Measurements from ENCODE around the gene RAMP2.

RAMP2 gene

DNA sequence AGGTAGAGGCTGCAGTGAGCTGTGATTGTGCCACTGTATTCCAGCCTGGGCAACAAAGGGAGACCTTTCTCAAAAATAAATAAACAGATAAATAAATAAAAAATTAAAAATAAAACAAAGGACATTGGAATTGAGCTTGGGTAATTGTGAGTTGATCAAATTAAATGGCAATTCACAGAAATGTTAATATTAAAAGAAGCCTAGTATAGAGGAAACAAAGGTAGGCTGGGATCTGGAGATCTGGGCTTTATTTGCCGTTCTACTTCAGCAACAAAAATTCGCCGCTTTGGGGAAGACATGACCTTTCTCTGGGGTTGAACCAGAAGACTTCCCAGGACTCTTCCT is 11.9 kb downstream of the RAMP2 start:
- DNase-seq, result no peak

DNA sequence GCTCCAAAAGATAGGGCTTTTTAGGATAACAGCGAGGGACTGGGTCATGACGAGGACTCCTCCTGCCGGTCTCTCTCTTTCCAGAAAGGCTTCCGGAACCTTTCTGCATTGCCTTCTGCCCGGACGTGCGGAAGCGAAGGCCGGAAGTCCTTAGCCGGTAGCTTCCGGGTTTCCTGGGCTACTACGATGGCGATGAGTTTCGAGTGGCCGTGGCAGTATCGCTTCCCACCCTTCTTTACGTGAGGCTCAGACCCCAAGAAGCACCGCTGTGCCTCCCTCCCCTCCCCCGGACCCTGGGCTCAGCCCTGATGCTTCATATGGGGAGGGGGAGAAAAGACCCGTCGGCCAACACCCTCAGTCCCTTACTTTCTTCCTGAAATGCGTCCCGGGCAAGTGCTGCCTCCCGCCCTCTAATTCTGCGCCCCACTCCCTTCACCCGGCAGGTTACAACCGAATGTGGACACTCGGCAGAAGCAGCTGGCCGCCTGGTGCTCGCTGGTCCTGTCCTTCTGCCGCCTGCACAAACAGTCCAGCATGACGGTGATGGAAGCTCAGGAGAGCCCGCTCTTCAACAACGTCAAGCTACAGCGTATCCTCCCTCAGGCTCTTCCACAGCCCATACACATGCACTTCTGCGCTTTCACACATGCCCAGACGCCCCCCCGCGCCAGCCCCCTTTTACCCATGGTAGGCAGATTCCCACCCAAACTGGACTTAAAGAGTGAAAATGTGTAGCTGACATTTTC is 12.4 kb downstream of the RAMP2 start, which contains the start of gene VPS25:
VPS25 (plus strand) TSS at position 160 of the 746 bp plus-strand sequence; CDS start at position 187, 27 bp downstream.
- DNase-seq, result peak; percentile 72

DNA sequence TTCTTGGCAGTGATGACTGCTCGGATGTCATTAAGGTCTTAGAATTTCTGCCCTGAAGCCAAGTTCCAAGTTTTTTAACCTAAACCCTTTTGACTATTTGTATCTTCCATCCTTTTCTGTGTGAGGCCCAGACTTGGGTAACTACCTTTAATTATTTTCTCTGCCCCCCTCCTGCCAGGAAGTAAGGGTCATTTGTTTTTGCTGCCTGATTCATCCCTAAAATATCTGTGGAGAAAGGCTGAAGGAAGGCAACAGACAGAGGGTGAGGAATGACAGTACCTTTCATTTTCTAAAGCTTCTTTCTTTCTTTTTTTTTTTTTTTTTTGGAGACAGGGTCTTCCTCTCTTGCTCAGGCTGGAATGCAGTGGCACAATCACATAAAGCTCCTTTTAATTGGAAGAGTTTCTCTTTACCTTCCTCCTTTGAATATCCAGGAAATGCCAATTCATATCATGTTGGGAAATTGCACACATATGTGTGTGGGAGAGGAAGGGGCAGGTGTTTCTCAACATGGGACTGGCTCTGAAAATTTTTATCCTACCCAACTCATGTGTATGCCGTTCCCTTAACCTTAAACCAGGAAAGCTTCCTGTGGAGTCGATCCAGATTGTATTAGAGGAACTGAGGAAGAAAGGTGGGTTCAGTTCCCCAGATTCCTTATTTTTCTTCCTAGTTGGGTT is 13.2 kb downstream of the RAMP2 start:
- no peak for DNase-seq

DNA sequence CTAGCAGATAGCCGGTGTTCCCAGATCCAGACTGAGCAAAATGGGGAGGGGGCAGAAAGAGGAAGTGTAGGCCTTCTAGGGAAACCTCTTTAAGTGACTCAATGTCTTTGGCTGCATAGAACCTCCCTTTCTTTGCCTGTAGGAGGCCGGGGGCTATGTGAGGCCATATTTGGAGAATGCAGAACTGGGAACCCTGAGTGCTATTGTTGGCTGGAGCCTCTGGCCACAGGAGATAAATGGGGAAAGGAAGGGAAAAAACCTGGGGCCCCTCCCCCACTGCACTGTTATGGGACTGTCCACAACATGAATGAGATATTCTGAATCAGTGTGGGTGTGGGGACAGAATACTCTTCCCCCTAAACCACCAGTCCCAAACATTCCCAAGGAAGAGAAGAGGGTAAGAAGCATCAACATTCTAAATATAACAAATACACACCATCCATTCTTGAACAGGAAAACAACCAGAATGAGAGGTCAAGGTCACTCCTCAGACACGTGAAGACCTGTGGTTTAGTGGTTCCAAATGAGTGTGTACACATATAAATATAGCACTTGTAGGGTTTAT is 14.6 kb downstream of the RAMP2 start:
- DNase-seq, result no peak

DNA sequence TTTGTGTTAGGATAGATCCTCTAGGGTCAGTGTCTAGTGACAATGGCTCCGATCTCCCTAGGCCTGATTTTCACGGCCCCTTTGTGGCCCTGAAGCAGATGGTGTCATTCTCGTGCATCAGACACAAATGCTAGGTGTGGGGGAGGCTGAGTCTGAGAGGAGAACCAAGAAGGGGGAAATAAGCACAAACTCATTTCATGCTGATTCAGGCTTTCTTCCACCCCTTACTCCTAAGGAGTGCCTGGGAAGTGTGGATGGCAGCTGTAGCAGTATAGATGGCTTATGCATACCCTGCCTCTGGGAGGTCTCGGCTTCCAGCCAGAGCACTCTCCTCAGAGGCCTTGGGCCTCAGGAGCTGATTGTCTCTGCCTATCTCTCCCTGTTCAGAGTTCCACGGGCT is 17.5 kb downstream of the RAMP2 start:
- DNase-seq, result no peak

DNA sequence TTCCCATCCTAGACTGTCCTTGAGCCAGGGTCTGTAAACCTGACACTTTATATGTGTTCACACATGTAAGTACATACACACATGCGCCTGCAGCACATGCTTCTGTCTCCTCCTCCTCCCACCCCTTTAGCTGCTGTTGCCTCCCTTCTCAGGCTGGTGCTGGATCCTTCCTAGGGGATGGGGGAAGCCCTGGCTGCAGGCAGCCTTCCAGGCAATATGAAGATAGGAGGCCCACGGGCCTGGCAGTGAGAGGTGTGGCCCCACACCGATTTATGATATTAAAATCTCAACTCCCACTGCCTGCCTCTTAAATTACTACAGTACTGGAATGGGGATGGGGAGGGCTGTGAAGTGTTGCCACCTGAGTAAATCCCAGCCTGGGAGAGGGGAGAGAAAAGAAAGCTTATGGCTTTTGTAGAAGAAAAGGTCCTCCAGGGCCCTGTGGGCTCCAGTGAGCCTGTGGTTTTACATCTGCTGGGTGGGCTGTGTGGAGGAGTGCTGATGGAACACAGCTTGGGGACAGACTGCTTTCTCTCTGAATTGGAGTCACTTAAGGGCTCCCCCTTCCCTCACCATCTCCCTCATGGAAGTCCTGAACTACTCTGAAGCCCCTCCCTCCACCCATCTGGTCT is 18.4 kb downstream of the RAMP2 start:
- no peak for DNase-seq

DNA sequence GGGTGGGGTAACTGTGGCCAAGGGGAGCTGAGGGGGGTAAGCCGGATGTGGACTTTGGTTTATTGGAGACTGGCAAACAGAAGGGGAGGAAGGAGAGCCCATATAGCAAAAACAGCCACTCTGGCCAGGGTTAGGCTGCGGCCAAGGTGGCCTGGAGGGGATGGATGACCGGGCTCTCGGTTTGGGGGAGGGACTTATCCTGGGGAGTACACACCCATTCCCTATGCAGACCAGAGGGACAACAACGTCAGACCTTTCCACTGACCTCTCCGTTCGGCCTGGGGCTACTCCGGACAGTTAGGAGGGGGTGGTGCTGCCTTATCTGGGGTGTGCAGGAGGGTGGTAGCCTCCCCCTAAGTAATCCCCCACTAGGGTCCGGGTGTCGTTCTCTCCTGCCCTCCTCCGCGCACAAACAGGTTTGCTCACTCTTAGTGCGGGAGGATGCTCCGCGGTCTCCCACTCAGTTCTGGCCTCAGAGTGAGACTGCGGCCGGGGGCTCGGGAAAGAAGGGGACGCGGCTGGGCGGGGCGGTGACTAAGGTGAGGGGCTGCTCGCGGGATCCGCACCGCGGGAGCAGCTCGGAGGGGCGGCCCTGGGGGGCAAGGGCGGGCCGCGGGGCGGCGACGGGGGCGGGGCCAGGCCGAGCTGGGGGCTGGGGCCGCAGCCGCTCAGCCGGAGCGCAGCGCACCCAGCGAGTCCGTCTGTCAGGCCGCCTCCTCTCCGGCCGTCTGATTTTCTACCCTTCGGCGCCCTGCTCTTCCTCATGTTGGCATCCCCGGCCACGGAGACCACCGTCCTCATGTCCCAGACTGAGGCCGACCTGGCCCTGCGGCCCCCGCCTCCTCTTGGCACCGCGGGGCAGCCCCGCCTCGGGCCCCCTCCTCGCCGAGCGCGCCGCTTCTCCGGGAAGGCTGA is 19.2 kb downstream of the RAMP2 start, which contains the start of gene WNK4:
WNK4 (plus strand) TSS at position 675 of the 915 bp plus-strand sequence; CDS start at position 764, 89 bp downstream.
- DNase-seq, result no peak

DNA sequence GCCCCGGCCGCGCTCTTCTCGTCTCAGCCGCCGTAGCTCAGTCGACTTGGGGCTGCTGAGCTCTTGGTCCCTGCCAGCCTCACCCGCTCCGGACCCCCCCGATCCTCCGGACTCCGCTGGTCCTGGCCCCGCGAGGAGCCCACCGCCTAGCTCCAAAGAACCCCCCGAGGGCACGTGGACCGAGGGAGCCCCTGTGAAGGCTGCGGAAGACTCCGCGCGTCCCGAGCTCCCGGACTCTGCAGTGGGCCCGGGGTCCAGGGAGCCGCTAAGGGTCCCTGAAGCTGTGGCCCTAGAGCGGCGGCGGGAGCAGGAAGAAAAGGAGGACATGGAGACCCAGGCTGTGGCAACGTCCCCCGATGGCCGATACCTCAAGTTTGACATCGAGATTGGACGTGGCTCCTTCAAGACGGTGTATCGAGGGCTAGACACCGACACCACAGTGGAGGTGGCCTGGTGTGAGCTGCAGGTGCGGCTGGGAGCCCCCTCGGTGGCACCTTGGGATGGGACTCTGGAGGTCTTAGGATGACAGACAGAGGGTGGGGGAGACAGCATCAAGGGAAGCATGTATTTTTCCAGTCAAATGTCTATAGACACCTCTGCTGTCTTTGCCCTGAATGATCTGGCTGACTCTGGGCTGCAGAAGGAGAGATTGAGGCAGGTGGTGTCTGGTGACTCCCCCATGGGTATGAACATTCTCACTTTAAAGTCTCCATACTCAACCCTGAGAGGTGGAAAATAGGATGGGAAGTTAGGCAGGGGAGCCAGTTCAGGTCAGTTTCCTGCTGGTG is 20.0 kb downstream of the RAMP2 start:
- no peak for DNase-seq

DNA sequence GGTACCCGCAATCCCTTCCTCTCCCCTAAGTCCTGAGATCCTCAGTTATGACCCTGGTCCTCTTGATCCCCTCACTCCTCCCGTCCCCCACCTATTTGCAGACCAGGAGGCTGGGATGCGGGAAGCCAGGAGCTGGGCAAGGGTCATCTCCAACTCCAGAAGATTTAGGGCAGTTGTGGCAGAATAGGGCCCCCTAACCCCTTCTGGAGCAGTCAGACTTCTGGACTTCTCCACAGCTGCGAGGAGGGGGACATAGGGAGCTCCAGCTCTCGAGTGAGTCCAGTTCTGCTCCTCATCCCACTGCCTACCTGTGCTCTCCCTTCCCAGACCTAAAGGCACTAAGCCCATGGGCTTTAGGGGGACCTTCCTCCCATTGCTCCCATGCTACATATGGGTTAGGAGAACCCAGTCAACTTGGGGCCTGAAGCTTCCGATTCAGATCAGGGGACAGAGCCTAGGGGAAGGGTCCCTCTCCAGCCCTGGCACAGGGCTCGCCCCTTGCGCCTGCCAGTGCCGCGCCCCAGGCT is 20.7 kb downstream of the RAMP2 start:
- no peak for DNase-seq

DNA sequence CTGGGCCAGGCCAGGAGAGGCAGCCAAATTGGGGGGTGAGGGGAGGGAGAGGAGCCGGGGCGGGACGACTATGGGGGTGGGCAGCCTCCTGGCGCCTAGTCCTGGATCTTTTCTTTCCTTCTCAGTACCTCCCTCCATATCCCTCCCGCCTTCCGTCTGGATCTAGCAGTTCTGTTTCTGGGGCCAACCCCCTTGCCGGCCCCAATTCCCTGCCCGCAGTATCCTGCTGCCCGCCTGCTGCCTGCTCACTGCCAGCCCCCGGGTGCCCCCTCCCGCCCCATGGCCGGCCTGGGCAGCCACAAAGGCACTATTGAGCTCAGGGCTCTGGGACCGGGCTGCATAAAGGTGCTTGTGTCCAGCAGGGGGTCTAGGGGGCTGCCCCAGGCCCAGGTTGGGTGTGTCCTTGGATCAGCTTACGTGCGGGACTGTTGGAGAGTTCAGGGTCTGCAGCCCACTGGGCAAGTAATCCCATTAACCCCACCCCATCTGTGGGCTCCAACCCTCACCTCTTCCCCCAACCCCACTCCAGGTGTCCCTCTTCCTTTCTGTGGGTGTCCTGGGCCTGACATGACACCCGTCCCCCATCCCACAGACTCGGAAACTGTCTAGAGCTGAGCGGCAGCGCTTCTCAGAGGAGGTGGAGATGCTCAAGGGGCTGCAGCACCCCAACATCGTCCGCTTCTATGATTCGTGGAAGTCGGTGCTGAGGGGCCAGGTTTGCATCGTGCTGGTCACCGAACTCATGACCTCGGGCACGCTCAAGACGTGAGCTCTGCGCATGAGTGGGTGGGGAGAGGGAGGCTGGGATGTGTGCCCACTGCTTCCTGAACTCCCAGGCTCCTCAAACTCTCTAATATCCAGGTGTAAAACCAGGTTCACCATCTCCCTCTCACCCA is 21.4 kb downstream of the RAMP2 start:
- DNase-seq, result no peak

DNA sequence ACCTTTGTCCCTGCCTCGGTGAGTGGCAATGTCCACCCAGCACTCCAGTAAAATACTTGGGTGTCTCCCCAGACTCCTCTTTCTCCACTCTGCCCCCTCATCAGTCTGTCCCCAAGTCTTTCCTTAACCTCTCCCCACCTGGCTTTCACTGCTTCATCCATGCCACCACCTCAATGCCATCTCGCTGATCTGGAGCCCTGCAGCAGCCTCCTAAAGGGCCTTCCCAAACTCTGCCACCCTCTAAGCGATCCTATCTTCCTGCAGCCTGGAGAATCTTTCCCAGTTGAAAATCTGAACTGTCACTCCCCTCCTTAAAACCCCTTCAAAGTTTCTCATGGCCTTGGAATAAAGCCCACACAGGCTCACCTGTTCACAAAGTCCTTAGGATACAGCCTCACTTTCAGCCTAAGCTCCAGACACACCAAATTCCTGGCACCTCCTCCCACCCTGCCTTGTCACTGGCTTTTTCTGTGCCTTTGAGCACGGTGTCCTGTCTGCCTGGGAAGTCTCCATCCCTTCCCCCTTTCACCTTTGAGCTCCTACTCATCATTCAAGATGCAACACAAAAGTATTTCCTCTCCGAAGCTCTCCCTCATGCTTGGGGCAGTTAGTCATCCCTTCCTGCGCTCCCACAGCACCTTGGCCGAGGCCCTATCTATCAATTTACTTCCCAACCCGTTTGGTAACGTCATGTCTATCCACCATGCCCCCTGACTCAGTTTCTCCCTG is 22.2 kb downstream of the RAMP2 start:
- DNase-seq, result no peak

DNA sequence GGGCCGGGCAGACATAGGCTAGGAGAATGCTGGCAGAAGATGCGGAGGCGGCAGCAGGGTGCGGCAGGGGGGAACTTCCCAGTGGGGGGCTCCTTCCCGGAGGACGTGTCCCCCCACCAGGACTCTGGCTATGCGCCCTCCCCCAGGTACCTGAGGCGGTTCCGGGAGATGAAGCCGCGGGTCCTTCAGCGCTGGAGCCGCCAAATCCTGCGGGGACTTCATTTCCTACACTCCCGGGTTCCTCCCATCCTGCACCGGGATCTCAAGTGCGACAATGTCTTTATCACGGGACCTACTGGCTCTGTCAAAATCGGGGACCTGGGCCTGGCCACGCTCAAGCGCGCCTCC is 22.7 kb downstream of the RAMP2 start:
- DNase-seq, result no peak

DNA sequence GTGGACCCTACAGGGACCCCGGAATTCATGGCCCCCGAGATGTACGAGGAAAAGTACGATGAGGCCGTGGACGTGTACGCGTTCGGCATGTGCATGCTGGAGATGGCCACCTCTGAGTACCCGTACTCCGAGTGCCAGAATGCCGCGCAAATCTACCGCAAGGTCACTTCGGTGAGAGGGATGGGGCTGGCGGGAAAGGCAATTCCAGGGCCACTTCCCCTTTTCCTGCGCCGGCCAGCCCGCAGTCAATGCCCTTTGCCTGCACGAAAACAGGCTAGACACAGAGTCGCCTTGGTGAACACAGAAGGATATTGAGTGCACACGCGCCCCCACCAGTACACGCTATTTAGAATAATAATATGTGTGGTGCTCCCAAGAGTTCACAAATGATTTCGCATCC is 23.4 kb downstream of the RAMP2 start:
- no peak for DNase-seq

DNA sequence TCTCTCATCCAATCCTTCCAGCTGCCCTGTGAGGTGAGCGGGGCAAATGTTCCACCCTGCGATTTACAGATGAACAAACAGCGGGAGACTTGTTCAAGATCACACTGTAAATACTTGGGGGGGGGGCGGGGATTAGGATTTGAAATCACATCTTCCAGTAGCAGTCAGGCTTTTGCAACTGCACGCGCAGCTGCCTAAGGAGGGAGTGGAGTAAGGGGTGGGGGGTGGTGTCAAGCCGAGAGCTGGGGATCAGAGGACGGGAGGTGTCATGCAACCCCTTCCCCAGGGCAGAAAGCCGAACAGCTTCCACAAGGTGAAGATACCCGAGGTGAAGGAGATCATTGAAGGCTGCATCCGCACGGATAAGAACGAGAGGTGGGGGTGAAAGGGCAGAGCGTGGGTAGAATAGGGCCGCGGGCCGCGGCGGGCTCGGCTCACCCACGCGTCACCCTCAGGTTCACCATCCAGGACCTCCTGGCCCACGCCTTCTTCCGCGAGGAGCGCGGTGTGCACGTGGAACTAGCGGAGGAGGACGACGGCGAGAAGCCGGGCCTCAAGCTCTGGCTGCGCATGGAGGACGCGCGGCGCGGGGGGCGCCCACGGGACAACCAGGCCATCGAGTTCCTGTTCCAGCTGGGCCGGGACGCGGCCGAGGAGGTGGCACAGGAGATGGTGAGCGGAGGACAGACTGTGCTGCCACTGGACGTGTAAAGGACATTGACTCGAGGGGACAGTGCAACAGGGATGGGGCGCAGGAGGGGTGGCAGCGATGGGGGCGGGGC is 24.0 kb downstream of the RAMP2 start:
- DNase-seq, result no peak

DNA sequence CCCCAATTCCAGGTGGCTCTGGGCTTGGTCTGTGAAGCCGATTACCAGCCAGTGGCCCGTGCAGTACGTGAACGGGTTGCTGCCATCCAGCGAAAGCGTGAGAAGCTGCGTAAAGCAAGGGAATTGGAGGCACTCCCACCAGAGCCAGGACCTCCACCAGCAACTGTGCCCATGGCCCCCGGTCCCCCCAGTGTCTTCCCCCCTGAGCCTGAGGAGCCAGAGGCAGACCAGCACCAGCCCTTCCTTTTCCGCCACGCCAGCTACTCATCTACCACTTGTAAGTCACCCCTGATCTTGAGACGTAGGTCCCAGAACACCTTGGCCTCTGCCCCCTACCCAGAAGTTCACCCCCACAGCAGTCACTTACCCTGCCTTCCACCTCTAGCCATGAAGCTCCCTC is 26.2 kb downstream of the RAMP2 start:
- no peak for DNase-seq

DNA sequence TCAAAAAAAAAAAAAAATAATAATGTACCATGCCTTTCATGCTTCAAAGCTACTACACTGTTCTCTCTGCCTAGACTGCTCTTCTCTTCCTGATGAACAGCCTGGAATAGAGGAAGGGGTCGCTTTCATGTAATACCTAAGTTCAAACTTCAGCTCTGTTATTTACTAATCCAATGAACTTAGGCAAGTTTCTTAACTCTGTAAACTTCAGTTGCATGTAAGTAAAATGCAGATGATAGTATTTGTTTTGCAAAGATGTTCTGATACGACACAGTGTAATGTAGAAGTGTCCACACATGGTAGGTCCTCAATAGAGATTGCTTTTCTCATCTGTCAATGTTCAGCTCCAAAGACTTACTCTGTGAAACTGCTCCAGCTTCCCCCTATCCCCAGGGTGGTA is 30.9 kb downstream of the RAMP2 start:
- DNase-seq, result no peak

DNA sequence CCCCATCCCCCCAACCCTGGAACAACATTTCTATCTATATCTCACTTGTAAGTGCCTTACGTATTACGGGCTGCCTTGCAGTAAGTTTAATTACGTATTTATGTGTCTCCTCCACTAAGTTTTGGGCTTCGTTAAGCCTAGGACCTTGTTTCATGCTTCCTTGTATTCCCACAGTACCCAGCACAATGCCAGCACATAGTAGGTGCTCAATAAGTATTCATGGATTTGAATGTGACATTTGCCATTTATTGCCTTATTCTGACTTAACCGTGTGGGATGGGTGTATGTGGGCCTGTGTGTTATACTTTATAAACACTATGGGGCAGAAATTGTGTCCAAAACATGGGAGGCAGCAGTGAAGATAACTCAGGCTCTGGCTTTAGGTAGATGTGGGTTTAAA is 31.5 kb downstream of the RAMP2 start:
- DNase-seq, result no peak

DNA sequence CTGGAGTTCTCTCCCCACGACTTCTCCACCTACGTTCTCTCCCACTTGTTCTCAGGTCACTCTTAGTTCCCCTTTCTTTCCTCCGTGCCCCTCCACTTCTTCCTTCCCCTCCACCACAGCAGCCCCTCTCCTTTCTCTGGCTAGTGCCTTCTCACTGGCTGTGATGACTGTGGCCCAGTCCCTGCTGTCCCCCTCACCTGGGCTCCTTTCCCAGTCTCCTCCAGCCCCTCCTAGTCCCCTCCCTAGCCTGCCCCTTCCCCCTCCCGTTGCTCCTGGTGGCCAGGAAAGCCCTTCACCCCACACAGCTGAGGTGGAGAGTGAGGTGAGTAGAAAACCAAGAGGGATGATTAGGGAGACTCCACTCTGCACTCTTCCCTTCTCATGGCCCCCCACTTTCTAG is 34.0 kb downstream of the RAMP2 start:
- DNase-seq, result no peak

DNA sequence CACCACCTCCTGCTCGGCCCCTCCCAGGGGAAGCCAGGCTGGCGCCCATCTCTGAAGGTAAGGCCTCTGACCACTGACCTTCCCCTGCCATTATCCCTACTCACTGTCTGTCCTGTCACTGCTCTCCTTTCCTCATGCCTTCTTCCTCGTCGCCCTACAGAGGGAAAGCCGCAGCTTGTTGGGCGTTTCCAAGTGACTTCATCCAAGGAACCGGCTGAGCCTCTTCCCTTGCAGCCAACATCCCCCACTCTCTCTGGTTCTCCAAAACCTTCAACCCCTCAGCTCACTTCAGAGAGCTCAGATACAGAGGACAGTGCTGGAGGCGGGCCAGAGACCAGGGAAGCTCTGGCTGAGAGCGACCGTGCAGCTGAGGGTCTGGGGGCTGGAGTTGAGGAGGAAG is 34.4 kb downstream of the RAMP2 start:
- DNase-seq, result no peak

Measured in DMS153 (cell line).